Nephron (organoid): ENCODE results near the gene TMEM147.

Experiments
- H3K27ac Mint-ChIP-seq, 3 experiments: 2 replicates each; pipeline ENCODE4 v1.8.0; 2020; ENCODE audit warnings: mixed read lengths in 3 of 3, mild to moderate bottlenecking in 2 of 3, moderate library complexity in 1 of 3
- H3K27me3 Mint-ChIP-seq: 2 replicates; pipeline ENCODE4 v1.8.0; 2021; ENCODE audit warnings: low read depth, mild to moderate bottlenecking, moderate library complexity, mixed read lengths
- H3K36me3 Mint-ChIP-seq: 2 replicates; pipeline ENCODE4 v1.8.0; 2020; ENCODE audit warnings: low read depth, mixed read lengths
- H3K4me1 Mint-ChIP-seq: 2 replicates; pipeline ENCODE4 v1.8.0; 2020; ENCODE audit warnings: mixed read lengths
- H3K4me3 Mint-ChIP-seq, 3 experiments: 2 replicates each; pipeline ENCODE4 v1.8.0; 2020; ENCODE audit warnings: mild to moderate bottlenecking in 3 of 3, mixed read lengths in 3 of 3, moderate library complexity in 2 of 3
- H3K9me3 Mint-ChIP-seq: 2 replicates; pipeline ENCODE4 v1.8.0; 2020; ENCODE audit warnings: mixed read lengths
- CTCF ChIP-seq, 3 experiments: fragments of 200-600 bp; sonication (generic); IDR thresholded peaks; one replicate each; pipeline ENCODE4 v1.5.0; 2021; ENCODE audit warnings: antibody characterized with exemption in 3 of 3; ENCODE audit not compliant: unreplicated experiment in 3 of 3

The TMEM147 gene

GRCh38 chr19:35565016-35565856 is 19.8 kb downstream of the TMEM147 start:
- H3K27ac Mint-ChIP-seq: no peak overlapping the region
- peaks cover 35% of the 10 kb centered on the region for H3K27me3 Mint-ChIP-seq
- no peak for TF ChIP-seq CTCF (IDR thresholded peaks at IDR 0.05; ENCODE audit: unreplicated experiment in 3 of 3)
- no peaks in the 10 kb centered on the region for H3K4me1 Mint-ChIP-seq
- H3K9me3 Mint-ChIP-seq: no peaks in the 10 kb centered on the region
- H3K4me3 Mint-ChIP-seq: no peak overlapping the region
- no peaks in the 10 kb centered on the region for H3K36me3 Mint-ChIP-seq

- H3K4me3 Mint-ChIP-seq: no peak overlapping the region
- no peaks in the 10 kb centered on the region for H3K4me1 Mint-ChIP-seq
- no peak overlapping the region for H3K27ac Mint-ChIP-seq
- H3K36me3 Mint-ChIP-seq: no peaks in the 10 kb centered on the region
- peaks cover 20% of the 10 kb centered on the region for H3K27me3 Mint-ChIP-seq
- no peaks in the 10 kb centered on the region for H3K9me3 Mint-ChIP-seq
- no peak for TF ChIP-seq CTCF (IDR thresholded peaks at IDR 0.05; ENCODE audit: unreplicated experiment in 3 of 3)
Measured at GRCh38 chr19:35566738-35567137, 21.3 kb downstream of the TMEM147 start.

GRCh38 chr19:35569281-35569781 is 23.9 kb downstream of the TMEM147 start:
- peaks cover 11% of the 10 kb centered on the region for H3K27me3 Mint-ChIP-seq
- H3K27ac Mint-ChIP-seq: no peak overlapping the region
- H3K9me3 Mint-ChIP-seq: no peaks in the 10 kb centered on the region
- no peaks in the 10 kb centered on the region for H3K36me3 Mint-ChIP-seq
- TF ChIP-seq CTCF (IDR thresholded peaks at IDR 0.05; ENCODE audit: unreplicated experiment in 3 of 3): no peak
- no peaks in the 10 kb centered on the region for H3K4me1 Mint-ChIP-seq
- no peak overlapping the region for H3K4me3 Mint-ChIP-seq

- no peak overlapping the region for H3K4me3 Mint-ChIP-seq
- no peak overlapping the region for H3K27ac Mint-ChIP-seq
- peaks cover 5% of the 10 kb centered on the region for H3K27me3 Mint-ChIP-seq
Measured at GRCh38 chr19:35571406-35571965, 26.1 kb downstream of the TMEM147 start.

GRCh38 chr19:35577918-35578317 is 32.5 kb downstream of the TMEM147 start:
- Mint-ChIP-seq H3K27ac (no peak overlapping the region), H3K4me3 (no peak overlapping the region), H3K36me3 (peaks cover 4% of the 10 kb centered on the region), H3K27me3 (peaks cover 11% of the 10 kb centered on the region), H3K4me1 (no peaks in the 10 kb centered on the region), H3K9me3 (peaks cover 27% of the 10 kb centered on the region)
- TF ChIP-seq CTCF (IDR thresholded peaks at IDR 0.05; ENCODE audit: unreplicated experiment in 3 of 3): no peak

More at GRCh38 chr19:35571406-35571965, 26.1 kb downstream of the TMEM147 start:
- no peaks in the 10 kb centered on the region for H3K4me1 Mint-ChIP-seq
- TF ChIP-seq CTCF (IDR thresholded peaks at IDR 0.05; ENCODE audit: unreplicated experiment in 3 of 3): no peak
- H3K36me3 Mint-ChIP-seq: no peaks in the 10 kb centered on the region
- peaks cover 16% of the 10 kb centered on the region for H3K9me3 Mint-ChIP-seq
